Effector memory CD4-positive, alpha-beta T cell (primary cell): ENCODE measurements around the gene IL12RB2.

Experiments
- DNase-seq, 3 donors: peaks; one replicate each; pipeline ENCODE4 v3.0.0-alpha.2; 2020
- H3K27ac ChIP-seq: 2 replicates; pipeline ENCODE4 v1.7.0; 2013; ENCODE audit warnings: mild to moderate bottlenecking, low read length, moderate library complexity; ENCODE audit not compliant: insufficient read depth, poor library complexity, severe bottlenecking
- H3K27me3 ChIP-seq: replicated peaks from 2 replicates; pipeline ENCODE4 v1.7.0; 2013; ENCODE audit warnings: mild to moderate bottlenecking, low read length; ENCODE audit not compliant: insufficient read depth, control insufficient read depth, poor library complexity, severe bottlenecking
- H3K36me3 ChIP-seq: 2 replicates; pipeline ENCODE4 v1.7.0; 2013; ENCODE audit warnings: mild to moderate bottlenecking, low read length, moderate library complexity; ENCODE audit not compliant: control insufficient read depth, insufficient read depth
- H3K4me1 ChIP-seq: 2 replicates; pipeline ENCODE4 v1.7.0; 2013; ENCODE audit warnings: low read length, mild to moderate bottlenecking; ENCODE audit not compliant: control insufficient read depth, insufficient read depth, poor library complexity, severe bottlenecking
- H3K4me3 ChIP-seq: 2 replicates; pipeline ENCODE4 v1.7.0; 2013; ENCODE audit warnings: low read length, low read depth, mild to moderate bottlenecking; ENCODE audit not compliant: insufficient read depth, poor library complexity, severe bottlenecking
- H3K9me3 ChIP-seq: 2 replicates; pipeline ENCODE4 v1.7.0; 2013; ENCODE audit warnings: mild to moderate bottlenecking, low read length, moderate library complexity; ENCODE audit not compliant: control insufficient read depth

Gene IL12RB2

DNA sequence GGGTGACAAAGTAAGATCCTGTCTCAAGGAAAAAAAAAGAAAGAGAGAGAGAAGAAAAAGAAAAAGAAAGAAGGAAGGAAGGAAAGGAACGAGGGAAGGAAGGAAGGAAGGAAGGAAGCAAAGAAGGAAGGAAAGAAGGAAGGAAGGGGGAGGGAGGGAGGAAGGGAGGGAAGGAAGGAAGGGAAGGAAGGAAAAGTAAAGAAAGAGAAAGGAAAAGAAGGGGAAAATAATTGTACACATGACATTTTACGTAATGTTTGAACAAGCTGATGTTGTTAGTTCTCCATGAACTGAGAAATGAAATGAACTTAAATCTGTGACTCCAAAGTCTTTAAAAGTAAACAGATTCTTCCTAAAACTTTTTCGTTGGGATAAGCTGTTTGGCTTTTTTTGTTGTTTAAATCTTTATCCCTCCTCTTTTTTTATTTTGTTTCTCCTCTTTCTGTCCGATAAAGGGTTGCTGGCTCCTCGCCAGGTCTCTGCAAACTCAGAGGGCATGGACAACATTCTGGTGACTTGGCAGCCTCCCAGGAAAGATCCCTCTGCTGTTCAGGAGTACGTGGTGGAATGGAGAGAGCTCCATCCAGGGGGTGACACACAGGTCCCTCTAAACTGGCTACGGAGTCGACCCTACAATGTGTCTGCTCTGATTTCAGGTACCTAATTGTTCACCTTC is 59.8 kb downstream of the IL12RB2 start:
- no peak overlapping the region for H3K27ac ChIP-seq
- no peaks in the 10 kb centered on the region for H3K27me3 ChIP-seq
- H3K4me1 ChIP-seq = no peaks in the 10 kb centered on the region
- H3K36me3 ChIP-seq = no peaks in the 10 kb centered on the region
- H3K9me3 ChIP-seq = no peaks in the 10 kb centered on the region
- H3K4me3 ChIP-seq = no peak overlapping the region
- no peak for DNase-seq

DNA sequence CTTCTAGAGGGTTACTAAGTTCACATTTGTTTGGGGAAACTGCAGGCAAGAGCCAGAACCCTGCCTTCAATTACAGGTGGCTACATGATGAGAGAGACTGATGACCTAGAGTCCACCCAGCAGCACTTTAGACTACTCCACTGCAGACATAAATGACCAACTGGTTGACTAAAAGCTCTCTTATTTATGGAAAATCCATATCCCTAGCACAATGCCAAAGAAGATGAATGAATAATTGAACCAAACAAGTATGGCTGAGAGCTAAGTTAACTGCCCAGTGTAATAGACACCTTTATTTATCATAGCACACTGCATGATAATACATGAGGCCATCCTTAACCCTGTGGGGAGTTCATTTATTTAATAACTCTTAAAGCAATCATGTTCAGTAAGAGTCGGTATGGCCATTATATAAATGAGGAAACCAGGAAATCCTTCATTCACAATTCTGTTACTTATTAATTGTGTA is 60.4 kb downstream of the IL12RB2 start:
- no peaks in the 10 kb centered on the region for H3K27me3 ChIP-seq
- H3K4me3 ChIP-seq = no peak overlapping the region
- H3K27ac ChIP-seq = no peak overlapping the region
- H3K9me3 ChIP-seq = no peaks in the 10 kb centered on the region
- no peaks in the 10 kb centered on the region for H3K36me3 ChIP-seq
- H3K4me1 ChIP-seq = no peaks in the 10 kb centered on the region
- DNase-seq = no peak

DNA sequence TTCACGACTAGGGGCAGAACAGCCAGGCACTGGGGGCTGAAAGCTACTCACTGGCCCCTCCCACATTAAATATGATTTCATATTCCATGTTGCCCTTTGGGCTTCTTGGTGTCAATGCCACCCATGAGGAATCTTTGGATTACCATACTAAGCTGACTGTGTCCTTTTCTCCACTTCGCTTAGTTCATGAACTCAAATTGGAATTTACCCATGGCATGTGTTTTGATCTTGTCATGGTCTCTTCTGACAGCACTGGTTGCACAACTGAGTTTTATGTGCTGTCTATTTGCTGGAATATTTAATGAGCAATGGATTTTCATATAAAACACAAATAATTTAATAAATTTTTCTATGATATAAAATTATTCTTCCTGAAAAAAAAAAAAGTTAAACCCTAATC is 63.4 kb downstream of the IL12RB2 start:
- H3K4me3 ChIP-seq = no peak overlapping the region
- DNase-seq = no peak
- no peaks in the 10 kb centered on the region for H3K4me1 ChIP-seq
- H3K9me3 ChIP-seq = no peaks in the 10 kb centered on the region
- H3K36me3 ChIP-seq = no peaks in the 10 kb centered on the region
- H3K27ac ChIP-seq = no peak overlapping the region
- no peaks in the 10 kb centered on the region for H3K27me3 ChIP-seq

DNA sequence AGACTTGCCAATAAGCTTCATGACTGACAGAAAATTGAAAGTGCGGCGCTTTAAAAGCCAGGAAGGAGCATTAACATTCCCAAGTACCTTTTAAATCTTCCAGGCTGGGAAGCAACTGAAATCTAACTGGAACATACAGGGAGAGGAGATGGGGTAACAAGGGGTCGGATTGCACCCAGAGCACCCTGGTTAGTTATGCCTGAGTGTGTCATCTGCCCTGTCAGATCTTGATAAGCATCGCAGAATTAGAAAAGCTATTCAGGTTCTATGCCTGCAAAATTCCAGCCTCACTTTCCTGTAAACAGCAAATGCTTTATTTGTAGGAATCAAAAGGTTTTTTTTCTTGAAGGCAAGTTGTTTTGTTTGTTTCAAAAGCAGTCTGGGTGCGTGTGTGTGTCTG is 64.0 kb downstream of the IL12RB2 start:
- no peak overlapping the region for H3K4me3 ChIP-seq
- no peak for DNase-seq
- no peaks in the 10 kb centered on the region for H3K27me3 ChIP-seq
- no peaks in the 10 kb centered on the region for H3K36me3 ChIP-seq
- H3K27ac ChIP-seq = no peak overlapping the region
- H3K4me1 ChIP-seq = no peaks in the 10 kb centered on the region
- no peaks in the 10 kb centered on the region for H3K9me3 ChIP-seq

DNA sequence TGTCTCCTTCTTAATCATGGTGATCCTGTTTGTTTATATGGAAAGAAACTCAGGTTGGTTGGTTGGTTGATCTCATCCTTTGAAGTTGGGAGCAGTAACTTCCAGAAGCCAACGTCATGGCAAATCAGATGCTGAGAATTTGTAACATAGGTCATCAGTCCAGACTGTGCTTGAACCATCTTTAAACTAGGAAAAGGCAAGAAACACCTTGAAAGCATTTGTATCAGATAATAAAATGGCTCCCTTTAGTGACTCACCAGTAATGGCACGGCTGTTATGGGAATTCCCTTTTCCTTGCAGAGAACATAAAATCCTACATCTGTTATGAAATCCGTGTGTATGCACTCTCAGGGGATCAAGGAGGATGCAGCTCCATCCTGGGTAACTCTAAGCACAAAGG is 64.5 kb downstream of the IL12RB2 start:
- no peak overlapping the region for H3K27ac ChIP-seq
- no peaks in the 10 kb centered on the region for H3K36me3 ChIP-seq
- DNase-seq = no peak
- no peaks in the 10 kb centered on the region for H3K4me1 ChIP-seq
- no peaks in the 10 kb centered on the region for H3K27me3 ChIP-seq
- H3K4me3 ChIP-seq = no peak overlapping the region
- no peaks in the 10 kb centered on the region for H3K9me3 ChIP-seq

DNA sequence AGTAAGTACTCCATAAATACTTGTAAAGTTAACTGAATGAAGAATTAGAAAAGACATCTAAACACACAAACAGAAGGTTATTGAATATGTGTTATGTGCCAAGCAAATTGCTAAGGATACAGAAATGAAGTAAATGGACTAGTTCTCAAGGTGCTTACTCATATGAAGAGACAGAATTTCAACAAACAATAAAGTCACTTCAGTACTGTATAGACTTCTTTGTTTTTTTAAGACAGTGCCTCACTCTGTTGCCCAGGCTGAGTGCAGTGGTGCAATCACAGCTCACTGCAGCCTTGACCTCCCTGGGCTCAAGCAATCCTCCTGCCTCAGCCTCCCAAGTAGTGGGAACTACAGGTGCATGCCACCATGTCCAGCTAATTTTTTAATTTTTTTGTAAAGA is 65.2 kb downstream of the IL12RB2 start:
- Histone ChIP-seq H3K4me1 (no peaks in the 10 kb centered on the region), H3K27ac (no peak overlapping the region), H3K27me3 (no peaks in the 10 kb centered on the region), H3K9me3 (no peaks in the 10 kb centered on the region), H3K4me3 (no peak overlapping the region), H3K36me3 (no peaks in the 10 kb centered on the region)
- no peak for DNase-seq

DNA sequence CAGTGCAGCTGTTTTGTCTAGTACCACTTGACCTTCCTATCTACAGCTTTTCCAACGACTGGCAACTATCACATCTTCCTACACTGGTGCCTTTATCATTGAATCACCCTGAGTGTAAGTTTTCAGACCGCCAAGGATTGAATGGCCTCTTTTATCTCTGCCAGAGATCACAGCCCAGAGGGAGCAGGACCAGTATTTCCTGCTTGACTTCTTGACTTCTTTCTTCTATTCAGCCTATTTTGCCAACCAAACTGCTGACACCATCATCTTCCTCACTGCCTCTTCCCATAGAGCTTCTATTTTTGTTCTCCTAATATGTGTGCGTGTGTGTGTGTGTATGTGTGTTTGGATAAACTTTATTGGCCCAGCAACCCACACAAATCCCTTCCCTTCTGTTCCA is 68.7 kb downstream of the IL12RB2 start:
- DNase-seq = no peak
- Histone ChIP-seq H3K4me1 (no peaks in the 10 kb centered on the region), H3K27ac (no peak overlapping the region), H3K27me3 (no peaks in the 10 kb centered on the region), H3K9me3 (no peaks in the 10 kb centered on the region), H3K36me3 (no peaks in the 10 kb centered on the region), H3K4me3 (no peak overlapping the region)

DNA sequence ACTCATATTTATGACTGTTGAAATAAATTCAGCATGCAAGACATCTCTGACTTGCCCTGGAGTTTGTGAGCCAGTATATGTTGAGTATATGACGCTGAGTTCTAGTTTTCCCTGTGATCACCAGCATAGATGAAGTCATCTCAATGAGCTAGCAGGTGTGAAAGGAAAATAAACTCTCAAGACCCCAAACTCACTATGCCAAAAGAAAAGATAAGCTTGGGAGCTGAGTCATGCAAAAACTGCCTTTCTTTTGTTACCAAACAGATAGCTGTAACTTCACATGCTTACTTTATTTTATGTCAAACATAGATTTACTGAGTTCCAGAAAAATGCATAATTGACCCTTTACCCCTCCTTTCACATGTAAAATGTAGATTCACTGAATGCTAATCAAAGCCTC is 69.6 kb downstream of the IL12RB2 start:
- Histone ChIP-seq H3K27me3 (no peaks in the 10 kb centered on the region), H3K4me3 (no peak overlapping the region), H3K36me3 (no peaks in the 10 kb centered on the region), H3K9me3 (no peaks in the 10 kb centered on the region), H3K4me1 (no peaks in the 10 kb centered on the region), H3K27ac (no peak overlapping the region)
- DNase-seq = no peak

DNA sequence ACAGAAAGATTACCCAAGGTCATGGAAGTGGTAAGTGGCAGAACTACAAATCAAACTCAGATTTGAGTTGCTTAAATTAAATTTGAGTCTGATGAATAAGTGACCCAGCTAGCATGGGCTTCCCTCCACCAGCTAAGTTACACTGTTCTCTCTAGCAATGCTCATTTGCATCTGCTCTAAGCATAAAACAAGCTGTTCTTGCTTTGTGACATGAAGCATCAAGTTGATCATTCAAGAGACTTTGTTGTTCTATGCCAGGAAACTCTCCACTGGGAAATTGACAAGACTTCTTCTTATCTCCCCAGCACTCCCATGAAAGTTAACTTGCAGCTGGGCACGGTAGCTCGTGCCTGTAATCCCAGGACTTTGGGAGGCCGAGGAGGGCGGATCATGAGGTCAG is 73.5 kb downstream of the IL12RB2 start:
- peaks cover 6% of the 10 kb centered on the region for H3K9me3 ChIP-seq
- no peak overlapping the region for H3K27ac ChIP-seq
- DNase-seq = no peak
- no peak overlapping the region for H3K4me3 ChIP-seq
- no peaks in the 10 kb centered on the region for H3K27me3 ChIP-seq
- no peaks in the 10 kb centered on the region for H3K36me3 ChIP-seq
- H3K4me1 ChIP-seq = no peaks in the 10 kb centered on the region

DNA sequence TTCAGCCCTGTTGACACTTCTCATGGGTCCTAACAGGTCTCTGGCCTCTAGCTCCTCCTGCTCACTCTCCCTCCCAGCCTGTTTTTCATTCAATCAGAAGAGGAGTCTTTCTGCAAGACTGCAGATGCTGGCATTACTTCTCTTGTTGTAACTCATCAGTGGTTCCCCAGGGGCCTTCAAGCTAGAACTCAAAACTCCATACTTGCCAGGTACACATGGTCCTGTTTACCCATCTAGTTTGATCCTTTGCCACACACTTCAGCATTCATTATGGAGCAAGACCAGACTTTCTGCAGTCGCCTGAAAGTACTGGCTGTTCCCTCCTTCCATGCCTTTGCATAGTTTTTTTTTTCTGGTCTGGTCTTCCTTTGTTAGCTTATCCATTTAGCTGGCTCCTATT is 74.6 kb downstream of the IL12RB2 start:
- Histone ChIP-seq H3K9me3 (peaks cover 6% of the 10 kb centered on the region), H3K27me3 (no peaks in the 10 kb centered on the region), H3K27ac (no peak overlapping the region), H3K4me3 (no peak overlapping the region), H3K4me1 (no peaks in the 10 kb centered on the region), H3K36me3 (no peaks in the 10 kb centered on the region)
- DNase-seq = no peak
